ENCODE measurements around the gene EFHC1. TPM values are rescaled to one million over a fixed set of nuclear protein-coding genes. Genes with fewer than 3 reads are reported as not detected.

The EFHC1 gene
- total and polyA plus RNA-seq, 10 donors, result 9.3 to 40.3 (median 16.8) TPM

DNA sequence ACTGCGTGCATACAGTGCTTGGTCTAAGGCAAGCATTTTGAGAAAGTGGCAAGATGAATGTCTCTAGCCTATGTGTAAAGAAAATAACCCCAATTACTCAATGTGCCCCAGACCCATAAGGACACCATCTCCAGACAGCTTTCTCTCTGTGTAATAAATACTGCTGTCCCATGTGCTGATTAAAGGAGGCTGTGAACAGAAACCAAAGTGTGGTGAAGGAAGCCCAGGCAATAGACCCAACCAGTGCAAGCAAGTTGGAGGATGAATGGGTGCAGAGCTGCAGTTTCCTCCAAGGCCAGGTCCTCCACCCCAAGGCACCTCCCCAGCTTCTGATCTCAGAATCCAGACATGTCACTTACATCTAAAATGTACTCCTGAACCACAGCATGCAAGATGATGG is 96.1 kb downstream of the EFHC1 start:
- Histone ChIP-seq H3K27me3 (replicated peaks in 1 of 7) (no peaks in the 10 kb centered on the region), H3K27ac (no peak overlapping the region), H3K36me3 (peaks cover 0 to 87% (median 32%) of the 10 kb centered on the region in 6 donors), H3K4me3 (no peak overlapping the region), H3K4me1 (peaks cover 0 to 47% (median 13%) of the 10 kb centered on the region in 6 donors), H3K9me3 (no peaks in the 10 kb centered on the region)
- 78 to 100% (median 94%) methylated on average over 1 of the region's 1 CpG for WGBS, 5 donors
- intact Hi-C loops (cut with DNase I; ENCODE audit: low total_unique reads), result no loop called here
- DNase-seq, result no peak
- TF ChIP-seq POLR2A (IDR thresholded peaks at IDR 0.05), result no peak
- no peak for TF ChIP-seq POLR2AphosphoS5 (IDR thresholded peaks at IDR 0.05)
- no peak for TF ChIP-seq CTCF (IDR thresholded peaks at IDR 0.05 in 8 of 11, conservative IDR thresholded peaks at IDR 0.05 in 3 of 11)

DNA sequence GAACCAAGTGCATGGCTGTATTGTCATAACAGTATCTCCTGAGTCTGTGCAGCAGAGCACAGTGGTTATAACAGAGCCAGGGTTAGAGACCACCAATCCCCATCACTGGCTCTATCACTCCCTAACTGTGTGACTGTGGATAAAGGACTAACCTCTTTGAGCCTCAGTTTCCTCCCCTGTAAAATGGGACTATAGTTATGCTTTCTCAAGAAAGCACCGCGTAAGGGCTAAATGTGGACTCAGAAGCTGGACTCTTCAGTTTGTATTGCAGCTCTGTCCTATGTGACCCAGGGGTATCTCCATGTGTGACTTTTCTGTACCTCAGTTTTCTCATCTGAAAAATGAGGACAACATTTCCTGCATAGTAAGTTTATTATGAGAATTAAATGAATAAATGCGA is 96.8 kb downstream of the EFHC1 start:
- Histone ChIP-seq H3K27me3 (replicated peaks in 1 of 7) (no peaks in the 10 kb centered on the region), H3K27ac (no peak overlapping the region), H3K4me1 (peaks cover 0 to 46% (median 13%) of the 10 kb centered on the region in 6 donors)

GRCh38 chr6:52517502-52518278 is 97.5 kb downstream of the EFHC1 start:
- DNase-seq, result no peak
- Histone ChIP-seq H3K9me3 (no peaks in the 10 kb centered on the region), H3K27ac (peak overlapping the region in 6 of 8 donors; percentile 17 to 61 (median 55)), H3K4me3 (no peak overlapping the region), H3K27me3 (replicated peaks in 1 of 7) (no peaks in the 10 kb centered on the region), H3K4me1 (peaks cover 0 to 46% (median 15%) of the 10 kb centered on the region in 6 donors), H3K36me3 (peaks cover 0 to 73% (median 29%) of the 10 kb centered on the region in 6 donors)
- intact Hi-C loops (cut with DNase I; ENCODE audit: low total_unique reads), result no loop called here
- TF ChIP-seq POLR2AphosphoS5 (IDR thresholded peaks at IDR 0.05) (peak; percentile 26 to 62 (median 41)), CTCF (IDR thresholded peaks at IDR 0.05 in 8 of 11, conservative IDR thresholded peaks at IDR 0.05 in 3 of 11) (no peak), POLR2A (IDR thresholded peaks at IDR 0.05) (no peak)
- 75 to 87% (median 79%) methylated on average over 14 of the region's 14 CpGs for WGBS, 5 donors

More for the DNA sequence above, 96.8 kb downstream of the EFHC1 start:
- H3K4me3 ChIP-seq, result no peak overlapping the region
- WGBS, 5 donors, result 94 to 99% (median 98%) methylated on average over 3 of the region's 3 CpGs
- H3K9me3 ChIP-seq, result no peaks in the 10 kb centered on the region
- H3K36me3 ChIP-seq, result peaks cover 0 to 81% (median 32%) of the 10 kb centered on the region in 6 donors
- intact Hi-C loops (cut with DNase I; ENCODE audit: low total_unique reads), result no loop called here
- TF ChIP-seq POLR2A (IDR thresholded peaks at IDR 0.05), result no peak
- DNase-seq, result no peak

DNA sequence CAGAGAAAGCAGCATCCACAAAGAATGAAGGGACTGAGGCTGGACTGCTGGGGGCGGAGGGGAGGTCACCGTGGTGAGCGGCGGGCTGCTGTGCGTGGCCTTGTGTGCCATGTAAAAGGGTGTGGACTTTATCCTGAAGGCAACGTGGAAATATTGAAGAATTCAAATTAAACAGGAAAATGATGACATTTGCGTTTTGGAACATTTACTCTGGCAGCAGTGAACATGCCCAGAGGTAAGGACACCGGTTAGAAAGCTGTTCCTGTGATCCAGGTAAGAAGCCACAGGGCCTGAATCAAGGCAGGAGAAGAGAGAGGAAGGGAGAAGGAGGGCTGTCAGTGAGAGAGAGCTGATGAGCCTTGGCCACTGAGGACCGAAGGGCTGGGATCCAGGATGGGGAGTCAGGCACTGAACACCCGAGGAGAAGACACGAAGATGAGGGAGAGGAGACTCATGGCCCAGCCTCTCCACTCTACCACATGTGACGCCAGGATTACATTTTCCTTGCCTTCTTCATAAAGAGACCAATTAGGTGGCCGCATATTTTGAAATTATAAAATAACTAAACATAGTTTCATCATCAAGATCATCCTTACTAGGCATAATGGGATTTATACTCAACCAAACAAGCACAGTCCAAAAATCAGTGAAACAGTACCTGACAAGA is 98.3 kb downstream of the EFHC1 start:
- Histone ChIP-seq H3K27me3 (replicated peaks in 1 of 7) (no peaks in the 10 kb centered on the region), H3K27ac (peak overlapping the region in 6 of 8 donors; percentile 17 to 61 (median 55)), H3K4me3 (no peak overlapping the region), H3K4me1 (peaks cover 0 to 46% (median 18%) of the 10 kb centered on the region in 6 donors), H3K36me3 (peaks cover 0 to 66% (median 29%) of the 10 kb centered on the region in 6 donors), H3K9me3 (no peaks in the 10 kb centered on the region)
- WGBS, 5 donors, result 86 to 94% (median 91%) methylated on average over 13 of the region's 13 CpGs
- TF ChIP-seq POLR2A (IDR thresholded peaks at IDR 0.05) (no peak), POLR2AphosphoS5 (IDR thresholded peaks at IDR 0.05) (no peak), CTCF (IDR thresholded peaks at IDR 0.05 in 8 of 11, conservative IDR thresholded peaks at IDR 0.05 in 3 of 11) (no peak)
- no peak for DNase-seq
- intact Hi-C loops (cut with DNase I; ENCODE audit: low total_unique reads), result no loop called here
